HG02938 (cell line): ENCODE data around the gene ERLEC1.
A peak's percentile ranks its signal among the peaks of the same experiment; 100 is the strongest.
"Not testable (repeated sequence)": the region's sequence is repeated elsewhere in the genome, so short reads cannot be mapped to it uniquely, and the experiment has no call there.

ENCODE experiments used
- ATAC-seq: cut with Tn5 transposase; IDR thresholded peaks from one replicate; pipeline ENCODE4 v1.9.1; 2021; ENCODE audit warnings: mild to moderate bottlenecking, moderate library complexity; ENCODE audit not compliant: unreplicated experiment

ERLEC1 gene, protein sequence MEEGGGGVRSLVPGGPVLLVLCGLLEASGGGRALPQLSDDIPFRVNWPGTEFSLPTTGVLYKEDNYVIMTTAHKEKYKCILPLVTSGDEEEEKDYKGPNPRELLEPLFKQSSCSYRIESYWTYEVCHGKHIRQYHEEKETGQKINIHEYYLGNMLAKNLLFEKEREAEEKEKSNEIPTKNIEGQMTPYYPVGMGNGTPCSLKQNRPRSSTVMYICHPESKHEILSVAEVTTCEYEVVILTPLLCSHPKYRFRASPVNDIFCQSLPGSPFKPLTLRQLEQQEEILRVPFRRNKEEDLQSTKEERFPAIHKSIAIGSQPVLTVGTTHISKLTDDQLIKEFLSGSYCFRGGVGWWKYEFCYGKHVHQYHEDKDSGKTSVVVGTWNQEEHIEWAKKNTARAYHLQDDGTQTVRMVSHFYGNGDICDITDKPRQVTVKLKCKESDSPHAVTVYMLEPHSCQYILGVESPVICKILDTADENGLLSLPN

GRCh38 chr2:53786705-53787613, at the start of gene ERLEC1, which contains the start of gene ASB3:
Gene ERLEC1, plus strand, starts transcription at chr2:53787044. Its CDS starts 167 bp downstream, at chr2:53787211.
Gene ASB3, minus strand, starts transcription at chr2:53786953. Its CDS starts 21,381 bp downstream, at chr2:53765572.
- ATAC-seq = peak; percentile 91

DNA sequence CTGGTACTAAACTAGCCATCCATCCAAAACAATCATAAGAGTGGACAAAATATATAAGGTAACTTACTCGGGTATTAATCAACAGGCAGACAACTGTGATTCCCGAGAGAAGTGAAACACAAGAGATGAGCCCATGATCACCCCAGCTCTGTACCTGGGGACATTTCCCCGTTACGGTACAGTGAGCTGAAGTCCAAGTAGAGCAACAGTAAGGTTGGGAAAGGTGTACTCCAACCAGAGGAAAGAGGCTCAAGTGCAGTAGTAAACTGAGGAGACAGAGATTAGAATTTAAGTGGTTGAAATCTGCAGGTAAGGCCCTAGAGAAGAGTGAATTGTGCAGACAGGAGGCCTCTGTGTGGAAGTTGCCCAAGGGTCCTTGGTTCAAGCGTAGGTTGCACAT, 49.8 kb upstream of the ERLEC1 start:
- ATAC-seq = no peak

- ATAC-seq = no peak
Observed at GRCh38 chr2:53739032-53739431, 47.8 kb upstream of the ERLEC1 start.

DNA sequence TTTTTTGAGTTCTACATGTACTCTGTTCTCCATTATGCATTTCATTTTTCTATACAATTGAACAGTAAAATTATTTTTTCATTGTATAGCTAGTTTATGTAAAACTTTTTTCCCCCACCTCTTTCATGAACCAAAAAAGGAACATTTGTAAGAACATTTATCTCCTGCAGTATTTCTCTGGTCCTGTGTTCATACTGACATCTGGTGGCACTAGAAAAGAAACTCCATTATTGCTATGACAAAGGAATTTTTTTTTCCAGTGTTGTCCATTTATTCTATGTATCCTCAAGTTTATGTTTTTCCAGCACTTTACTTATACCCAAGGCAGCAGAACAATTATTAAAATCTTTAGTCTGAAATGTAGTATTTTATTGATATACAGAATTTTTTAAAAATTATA, 46.7 kb upstream of the ERLEC1 start:
- no peak for ATAC-seq

DNA sequence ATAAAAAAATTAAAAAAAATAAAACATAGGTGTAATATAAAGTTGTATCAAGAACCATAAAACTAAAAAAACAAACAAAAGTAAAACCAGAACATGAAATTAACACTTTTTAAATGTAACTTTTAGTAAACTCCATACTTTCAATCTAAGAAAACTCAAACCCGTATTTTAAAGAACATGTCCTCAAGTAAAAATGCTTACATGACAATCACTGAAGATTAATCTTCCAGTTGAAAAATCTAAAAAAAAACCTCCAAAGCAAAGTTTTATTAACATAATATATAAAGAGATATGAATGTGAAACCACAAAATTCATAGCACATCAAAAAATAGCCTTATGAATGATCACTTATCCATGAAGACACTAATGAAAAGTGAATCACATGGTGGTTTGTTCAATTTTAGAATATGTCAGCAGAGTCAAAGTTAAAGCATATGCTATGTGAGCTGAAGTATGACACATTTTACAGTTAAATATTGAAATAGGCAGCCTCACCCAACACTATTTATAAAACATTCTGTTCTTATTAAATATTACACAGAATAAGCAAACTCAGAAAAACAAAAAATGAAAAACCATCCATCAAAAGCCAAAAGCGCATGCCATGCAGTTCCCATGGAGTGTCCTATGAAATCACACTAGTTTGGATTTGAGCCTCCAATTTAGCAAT, 42.3 kb upstream of the ERLEC1 start:
- ATAC-seq = no peak

DNA sequence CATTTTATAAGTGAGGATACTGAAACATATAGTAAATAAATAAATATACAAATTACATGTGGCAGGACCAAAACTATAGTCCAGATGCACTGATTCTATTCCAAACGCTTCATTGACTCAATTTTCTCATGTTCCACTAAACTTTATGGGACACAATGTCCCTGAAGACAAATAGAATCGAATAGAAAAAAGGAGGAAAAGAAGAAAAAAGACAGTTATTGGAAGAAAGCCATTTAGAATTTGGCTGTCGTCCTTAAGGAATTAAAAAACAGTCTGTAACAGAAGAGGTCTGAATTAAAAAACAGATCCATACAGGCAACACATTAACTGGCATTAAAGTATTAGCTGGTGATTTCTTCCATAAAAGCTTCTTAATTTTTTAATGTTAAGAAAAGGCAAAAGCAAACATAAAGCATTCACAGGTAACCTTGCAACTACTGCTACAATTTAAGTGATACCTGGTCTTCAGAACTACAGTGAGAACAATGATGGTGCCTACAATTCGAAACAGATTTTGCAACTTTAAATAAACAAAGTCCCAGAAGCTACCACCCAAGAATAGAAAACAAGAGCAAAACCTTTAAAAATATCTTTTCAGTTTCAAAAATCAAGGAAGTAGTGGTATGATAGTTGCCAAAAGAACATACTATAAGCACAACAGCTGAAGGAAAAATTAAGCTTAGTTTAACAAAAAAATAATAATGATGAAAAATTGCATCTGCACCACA, 36.6 kb upstream of the ERLEC1 start:
- ATAC-seq = no peak

DNA sequence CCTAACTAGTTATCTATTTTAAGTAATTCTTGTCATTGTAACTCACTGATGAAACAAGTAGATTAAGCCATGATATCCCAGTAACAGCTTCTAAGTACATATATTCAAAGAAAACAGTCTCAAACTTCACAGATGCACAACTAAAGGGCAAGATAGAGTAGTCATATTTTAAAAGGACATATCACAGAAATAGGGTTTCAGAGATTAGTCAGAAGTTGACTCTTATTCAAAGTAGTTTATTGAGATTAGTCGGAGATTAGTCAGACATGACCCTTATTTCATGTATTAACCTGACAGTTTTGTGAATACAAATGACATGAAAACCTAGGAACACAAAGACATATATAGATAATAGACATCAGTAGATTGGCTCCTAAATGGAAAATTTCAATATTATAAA, 35.1 kb upstream of the ERLEC1 start:
- peak; percentile 98 for ATAC-seq

GRCh38 chr2:53752385-53752784, 34.5 kb upstream of the ERLEC1 start:
- ATAC-seq = no peak

DNA sequence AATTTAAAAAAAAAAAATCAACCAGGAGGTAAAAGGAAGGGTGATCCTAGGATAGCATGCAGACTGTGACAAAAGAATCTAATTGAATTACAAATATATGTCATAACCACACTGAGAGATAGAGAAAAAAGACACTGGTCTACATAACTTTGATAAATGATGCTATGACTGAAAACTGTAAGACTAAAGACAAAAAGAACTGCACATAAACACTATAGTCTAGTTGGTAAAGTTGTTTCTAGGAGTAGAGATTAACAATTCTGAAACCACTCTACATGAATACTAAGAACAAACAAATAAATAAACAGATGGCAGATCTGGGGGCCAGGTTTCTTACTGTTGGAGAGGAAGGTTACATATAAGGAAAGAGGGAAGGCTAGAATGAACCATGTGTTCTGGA, 33.8 kb upstream of the ERLEC1 start:
- ATAC-seq = no peak

- no peak for ATAC-seq
Observed at GRCh38 chr2:53755121-53755520, 31.7 kb upstream of the ERLEC1 start.

- no peak for ATAC-seq
Observed at GRCh38 chr2:53756644-53757043, 30.2 kb upstream of the ERLEC1 start.

- ATAC-seq = not testable (repeated sequence)
Observed at GRCh38 chr2:53757206-53757605, 29.6 kb upstream of the ERLEC1 start.

DNA sequence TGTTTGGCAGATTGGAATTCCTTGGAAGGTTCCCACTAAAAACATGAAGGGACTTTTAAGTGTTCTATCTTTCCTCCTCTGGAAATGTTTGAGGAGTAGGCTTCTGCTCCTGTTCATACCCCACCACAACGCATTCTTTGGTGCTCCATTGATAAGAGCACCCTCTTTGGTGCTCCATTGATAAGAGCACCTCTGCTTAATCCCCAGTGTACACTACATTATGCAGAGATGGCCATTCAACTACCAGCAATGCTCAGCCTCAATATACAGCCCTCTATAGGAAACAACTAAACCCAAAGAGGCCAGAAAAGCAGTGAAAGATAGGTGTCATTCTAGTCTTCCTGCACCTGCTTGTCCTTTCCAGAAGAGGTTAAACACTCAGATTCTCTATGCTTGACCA, 21.1 kb upstream of the ERLEC1 start:
- no peak for ATAC-seq

DNA sequence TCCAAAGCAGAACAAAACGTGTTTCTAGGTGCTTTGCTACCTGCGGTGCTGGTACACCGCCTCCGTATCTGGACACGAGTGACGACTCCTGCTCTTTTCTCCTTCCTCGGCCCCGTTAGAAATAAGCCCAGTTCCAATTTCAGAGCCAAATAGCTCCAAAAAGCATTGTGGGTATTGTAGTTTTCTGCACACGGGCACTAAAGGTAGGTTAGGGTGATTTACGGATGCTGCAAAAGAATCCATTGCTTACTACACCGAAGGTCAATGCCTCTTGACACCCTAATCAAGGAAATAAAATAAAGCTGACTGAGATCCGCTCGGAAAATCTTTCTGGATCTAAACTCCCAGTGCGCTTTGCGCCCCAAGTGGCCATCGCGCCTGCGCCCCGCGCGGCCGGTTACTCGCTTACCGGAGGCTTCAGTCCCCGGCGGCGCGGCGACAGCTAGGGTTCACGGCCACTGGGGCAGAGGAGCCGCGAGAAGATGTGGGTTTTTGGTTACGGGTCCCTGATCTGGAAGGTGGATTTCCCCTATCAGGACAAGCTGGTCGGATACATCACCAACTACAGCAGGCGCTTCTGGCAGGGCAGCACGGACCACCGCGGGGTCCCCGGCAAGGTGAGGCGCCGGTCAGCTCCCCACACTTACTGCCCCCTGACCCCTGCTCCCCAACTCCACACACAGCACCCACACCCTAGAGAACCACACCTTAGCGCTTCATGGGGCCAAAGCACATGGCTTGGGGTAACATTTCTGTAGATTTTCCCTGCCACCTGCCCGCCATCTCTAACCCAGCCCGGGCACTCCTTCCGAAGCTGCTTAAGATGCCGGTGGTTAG, 19.2 kb upstream of the ERLEC1 start, which contains the start of gene CHAC2:
Gene CHAC2 (plus strand): TSS at position 400 of the 837 bp plus-strand sequence. CDS start 83 bp downstream, at position 483.
- peak; percentile 93 for ATAC-seq

- peak; percentile 42 for ATAC-seq
Observed at GRCh38 chr2:53768242-53768542, 18.7 kb upstream of the ERLEC1 start.

GRCh38 chr2:53769318-53769945, 17.4 kb upstream of the ERLEC1 start:
- no peak for ATAC-seq

DNA sequence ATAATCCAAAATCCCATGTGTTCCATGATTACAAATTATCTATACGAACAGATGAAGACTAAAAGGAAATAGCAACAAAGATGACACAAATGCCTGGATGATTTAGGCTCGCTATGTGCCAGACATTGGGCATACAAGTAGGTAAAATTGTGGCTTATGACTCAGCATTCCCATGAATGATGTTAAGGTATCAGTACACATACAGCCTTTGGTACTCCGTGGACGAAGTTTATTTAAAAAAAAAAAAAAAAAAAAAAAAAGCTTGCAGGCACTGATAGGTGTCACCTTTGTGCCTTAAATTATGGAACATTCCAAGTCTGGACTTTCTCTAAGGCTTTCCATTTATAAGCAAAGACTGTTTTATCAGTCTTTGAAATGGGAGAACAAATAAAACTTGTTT, 16.6 kb upstream of the ERLEC1 start:
- ATAC-seq = no peak

DNA sequence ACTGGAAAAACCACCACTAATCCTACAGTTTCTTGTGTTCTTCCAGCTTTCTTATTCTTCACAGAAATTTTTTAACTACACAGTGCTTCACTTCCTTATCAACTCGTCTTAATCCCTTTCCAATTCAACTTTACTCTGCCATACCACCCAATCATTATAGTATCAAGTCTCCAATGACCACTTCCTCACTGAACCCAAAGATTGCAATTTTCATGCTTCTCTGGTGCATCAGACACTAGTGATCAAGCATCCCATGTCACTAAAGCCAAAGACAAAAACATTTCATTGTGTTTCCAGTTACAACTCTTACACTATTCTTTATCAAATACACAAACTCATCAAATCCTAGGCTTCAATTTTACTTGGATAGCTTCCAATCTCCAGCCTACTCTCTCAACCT, 9.7 kb upstream of the ERLEC1 start:
- no peak for ATAC-seq

DNA sequence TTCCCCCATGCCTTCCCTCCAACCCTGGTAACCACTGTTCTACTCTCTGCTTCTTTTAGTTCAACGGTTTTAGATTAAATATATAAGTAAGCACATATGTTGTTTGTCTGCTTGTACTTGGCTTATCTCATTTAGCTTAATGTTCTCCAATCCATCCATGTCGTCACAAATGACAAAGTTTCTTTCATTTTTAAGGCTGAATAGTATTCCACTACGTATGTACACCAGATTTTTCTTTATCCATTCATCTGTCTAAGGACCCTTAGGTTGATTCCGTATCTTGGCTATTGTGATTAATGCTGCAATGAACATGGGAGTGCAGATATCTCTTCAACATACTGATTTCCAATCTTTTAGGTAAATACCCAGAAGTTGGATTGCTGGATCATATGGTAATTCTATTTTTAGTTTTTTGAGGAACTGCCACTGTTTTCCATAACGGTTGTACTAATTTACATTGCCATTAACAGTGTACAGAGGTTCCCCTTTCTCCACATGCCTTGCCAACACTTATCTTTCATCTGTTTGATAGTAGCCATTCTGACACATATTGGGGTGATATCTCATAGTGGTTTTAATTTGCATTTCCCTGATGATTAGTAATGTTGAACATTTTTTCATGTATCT, 8.2 kb upstream of the ERLEC1 start:
- ATAC-seq = no peak
